ENCODE measurements around the gene DOC2B. TPM values are rescaled to one million over a fixed set of nuclear protein-coding genes. Genes with fewer than 3 reads are reported as not detected.

The DOC2B gene
- total RNA-seq, 2 experiments from 2014 or later: not detected

- Mint-ChIP-seq H3K4me1 (ENCODE audit: low read depth) (peaks cover 2% of the 10 kb centered on the region), H3K27ac (no peak overlapping the region), H3K4me3 (no peak overlapping the region), H3K36me3 (ENCODE audit: low read depth) (no peaks in the 10 kb centered on the region), H3K9me3 (no peaks in the 10 kb centered on the region), H3K27me3 (peaks cover under 1% of the 10 kb centered on the region)
- CTCF ChIA-PET: no interaction called here
- TF ChIP-seq CTCF (IDR thresholded peaks at IDR 0.05): no peak
- DNase-seq (no peak), ATAC-seq (no peak)
- POLR2A ChIA-PET: no interaction called here
- intact Hi-C loops (cut with micrococcal nuclease): no loop called here
Observed at GRCh38 chr17:146983-147761, 34.3 kb downstream of the DOC2B start.

- ChIA-PET POLR2A (no interaction called here), CTCF (no interaction called here)
- TF ChIP-seq CTCF (IDR thresholded peaks at IDR 0.05): no peak
- peaks cover 2% of the 10 kb centered on the region for H3K27me3 Mint-ChIP-seq
- no peaks in the 10 kb centered on the region for H3K36me3 Mint-ChIP-seq (ENCODE audit: low read depth)
- no peak for ATAC-seq
- no peak overlapping the region for H3K4me3 Mint-ChIP-seq
- no peaks in the 10 kb centered on the region for H3K9me3 Mint-ChIP-seq
- intact Hi-C loops (cut with micrococcal nuclease): no loop called here
- no peak for DNase-seq
- peaks cover 2% of the 10 kb centered on the region for H3K4me1 Mint-ChIP-seq (ENCODE audit: low read depth)
- H3K27ac Mint-ChIP-seq: no peak overlapping the region
Observed at GRCh38 chr17:146546-146945, 34.9 kb downstream of the DOC2B start.

- ChIA-PET CTCF (interaction anchor here (1.0 to 2.5 kb wide), 2 partner anchors 240 to 554 kb away, joined by 6 to 12 read pairs; no protein-coding TSS in a partner anchor), POLR2A (no interaction called here)
- no peak overlapping the region for H3K4me3 Mint-ChIP-seq
- no peaks in the 10 kb centered on the region for H3K9me3 Mint-ChIP-seq
- no peak for DNase-seq
- no peak for TF ChIP-seq CTCF (IDR thresholded peaks at IDR 0.05)
- no peak for ATAC-seq
- H3K36me3 Mint-ChIP-seq (ENCODE audit: low read depth): no peaks in the 10 kb centered on the region
- intact Hi-C loops (cut with micrococcal nuclease): no loop called here
- H3K4me1 Mint-ChIP-seq (ENCODE audit: low read depth): peaks cover 2% of the 10 kb centered on the region
- peaks cover 2% of the 10 kb centered on the region for H3K27me3 Mint-ChIP-seq
- H3K27ac Mint-ChIP-seq: no peak overlapping the region
Observed at GRCh38 chr17:145671-146541, 35.5 kb downstream of the DOC2B start.

- H3K27ac Mint-ChIP-seq: no peak overlapping the region
- intact Hi-C loops (cut with micrococcal nuclease): loop anchor here (5.0 kb wide), 1 partner anchor 242 kb away; no protein-coding TSS in a partner anchor
- H3K4me1 Mint-ChIP-seq (ENCODE audit: low read depth): peaks cover 2% of the 10 kb centered on the region
- DNase-seq (no peak), ATAC-seq (no peak)
- H3K9me3 Mint-ChIP-seq: no peaks in the 10 kb centered on the region
- H3K4me3 Mint-ChIP-seq: no peak overlapping the region
- ChIA-PET CTCF (interaction anchor here (0.9 to 2.5 kb wide), 3 partner anchors 19 to 554 kb away, joined by 3 to 12 read pairs (median 6); no protein-coding TSS in a partner anchor), POLR2A (no interaction called here)
- H3K36me3 Mint-ChIP-seq (ENCODE audit: low read depth): no peaks in the 10 kb centered on the region
- no peak for TF ChIP-seq CTCF (IDR thresholded peaks at IDR 0.05)
- peaks cover 2% of the 10 kb centered on the region for H3K27me3 Mint-ChIP-seq
Observed at GRCh38 chr17:144936-145670, 36.3 kb downstream of the DOC2B start.
